HEK293 (cell line): Measurements from ENCODE around the gene TAF5.

Source experiments
- ATF2 ChIP-seq: fragments of 450-650 bp; formaldehyde crosslinking; IDR thresholded peaks from 2 replicates; pipeline ENCODE4 v1.5.1; 2016; ENCODE audit warnings: missing biosample characterization, missing genetic modification characterization, low read depth
- CTCF ChIP-seq: fragments of 450-650 bp; formaldehyde crosslinking; IDR thresholded peaks from 2 replicates; pipeline ENCODE4 v1.5.1; 2016; ENCODE audit warnings: missing biosample characterization, missing genetic modification characterization
- HIC1 ChIP-seq: fragments of 450-650 bp; formaldehyde crosslinking; IDR thresholded peaks from 2 replicates; pipeline ENCODE4 v1.5.1; 2016; ENCODE audit warnings: missing biosample characterization, missing genetic modification characterization
- KLF16 ChIP-seq: fragments of 450-650 bp; formaldehyde crosslinking; IDR thresholded peaks from 2 replicates; pipeline ENCODE4 v1.5.1; 2017; ENCODE audit warnings: missing biosample characterization, missing genetic modification characterization
- KLF7 ChIP-seq: fragments of 450-650 bp; formaldehyde crosslinking; IDR thresholded peaks from 2 replicates; pipeline ENCODE4 v1.5.1; 2016; ENCODE audit warnings: missing biosample characterization, missing genetic modification characterization, borderline replicate concordance
- OVOL3 ChIP-seq: fragments of 450-650 bp; formaldehyde crosslinking; IDR thresholded peaks from 2 replicates; pipeline ENCODE4 v1.5.1; 2016; ENCODE audit warnings: missing biosample characterization, missing genetic modification characterization
- PRDM4 ChIP-seq: fragments of 450-650 bp; formaldehyde crosslinking; IDR thresholded peaks from 2 replicates; pipeline ENCODE4 v1.5.1; 2017; ENCODE audit warnings: missing biosample characterization, missing genetic modification characterization
- PRDM6 ChIP-seq: fragments of 450-650 bp; formaldehyde crosslinking; IDR thresholded peaks from 2 replicates; pipeline ENCODE4 v1.5.1; 2017; ENCODE audit warnings: missing biosample characterization, missing genetic modification characterization
- ZBTB1 ChIP-seq: fragments of 450-650 bp; formaldehyde crosslinking; IDR thresholded peaks from 2 replicates; pipeline ENCODE4 v1.5.1; 2016; ENCODE audit warnings: missing biosample characterization, missing genetic modification characterization
- ZFP37 ChIP-seq: fragments of 450-650 bp; formaldehyde crosslinking; IDR thresholded peaks from 2 replicates; pipeline ENCODE4 v1.5.1; 2016; ENCODE audit warnings: missing biosample characterization, missing genetic modification characterization
- ZNF174 ChIP-seq: fragments of 450-650 bp; formaldehyde crosslinking; IDR thresholded peaks from 2 replicates; pipeline ENCODE4 v1.5.0; 2017; ENCODE audit warnings: missing biosample characterization, mild to moderate bottlenecking, missing genetic modification characterization
- ZNF280D ChIP-seq: fragments of 450-650 bp; formaldehyde crosslinking; IDR thresholded peaks from 2 replicates; pipeline ENCODE4 v1.5.1; 2016; ENCODE audit warnings: missing biosample characterization, missing genetic modification characterization
- ZNF302 ChIP-seq: fragments of 450-650 bp; formaldehyde crosslinking; IDR thresholded peaks from 2 replicates; pipeline ENCODE4 v1.5.1; 2016; ENCODE audit warnings: missing biosample characterization, missing genetic modification characterization, low read depth
- ZNF433 ChIP-seq: fragments of 450-650 bp; formaldehyde crosslinking; IDR thresholded peaks from 2 replicates; pipeline ENCODE4 v1.5.1; 2016; ENCODE audit warnings: missing biosample characterization, missing genetic modification characterization, low read depth
- ZNF449 ChIP-seq: fragments of 450-650 bp; formaldehyde crosslinking; IDR thresholded peaks from 2 replicates; pipeline ENCODE4 v1.5.1; 2017; ENCODE audit warnings: missing biosample characterization, mild to moderate bottlenecking, missing genetic modification characterization, moderate library complexity
- ZNF488 ChIP-seq: fragments of 450-650 bp; formaldehyde crosslinking; IDR thresholded peaks from 2 replicates; pipeline ENCODE4 v1.5.1; 2016; ENCODE audit warnings: missing biosample characterization, missing genetic modification characterization
- ZNF521 ChIP-seq: fragments of 450-650 bp; formaldehyde crosslinking; IDR thresholded peaks from 2 replicates; pipeline ENCODE4 v1.5.1; 2017; ENCODE audit warnings: missing biosample characterization, mild to moderate bottlenecking, missing genetic modification characterization
- ZNF600 ChIP-seq: fragments of 450-650 bp; formaldehyde crosslinking; IDR thresholded peaks from 2 replicates; pipeline ENCODE4 v1.5.1; 2016; ENCODE audit warnings: missing biosample characterization, missing genetic modification characterization
- ZNF624 ChIP-seq: fragments of 450-650 bp; formaldehyde crosslinking; IDR thresholded peaks from 2 replicates; pipeline ENCODE4 v1.5.1; 2017; ENCODE audit warnings: missing biosample characterization, missing genetic modification characterization
- ZNF626 ChIP-seq: fragments of 450-650 bp; sonication (Bioruptor Pico); formaldehyde crosslinking; IDR thresholded peaks from 2 replicates; pipeline ENCODE4 v1.5.1; 2018; ENCODE audit warnings: missing biosample characterization, missing genetic modification characterization, inconsistent platforms
- ZNF629 ChIP-seq: fragments of 450-650 bp; formaldehyde crosslinking; IDR thresholded peaks from 2 replicates; pipeline ENCODE4 v1.5.1; 2017; ENCODE audit warnings: missing biosample characterization, missing genetic modification characterization
- ZNF677 ChIP-seq: fragments of 450-650 bp; IDR thresholded peaks from 2 replicates; pipeline ENCODE4 v1.5.0; 2018; ENCODE audit warnings: missing biosample characterization, mild to moderate bottlenecking, missing genetic modification characterization, moderate library complexity
- ZNF837 ChIP-seq: fragments of 450-650 bp; formaldehyde crosslinking; IDR thresholded peaks from 2 replicates; pipeline ENCODE4 v1.5.1; 2016; ENCODE audit warnings: missing biosample characterization, missing genetic modification characterization

The TAF5 gene

GRCh38 chr10:103350517-103351260, 17.1 kb upstream of the TAF5 start, which contains the start of gene PCGF6 (continued):
- TF ChIP-seq CTCF (tag by site-specific recombination), result peak; percentile 40; the same call in 1 of the 2 replicates
- TF ChIP-seq ZNF624 (tag by site-specific recombination), result no peak
- TF ChIP-seq KLF7 (tag by site-specific recombination), result no peak
- no peak for TF ChIP-seq PRDM4 (tag by site-specific recombination)
- TF ChIP-seq HIC1 (tag by site-specific recombination), result 0 out of 2 replicates have a peak, but pooled peaks have one; percentile 36
- no peak; the same call in 1 of the 2 replicates for TF ChIP-seq ZNF629 (tag by site-specific recombination)
- TF ChIP-seq ZNF449, result peak; percentile 28
- no peak for TF ChIP-seq ZNF488
- TF ChIP-seq ZNF433 (tag by site-specific recombination), result no peak
- TF ChIP-seq ZNF302 (tag by site-specific recombination), result no peak
- TF ChIP-seq OVOL3, result no peak
- no peak for TF ChIP-seq ZNF837 (tag by site-specific recombination)
- no peak for TF ChIP-seq ZNF521 (tag by site-specific recombination)
- TF ChIP-seq KLF16, result no peak
- no peak for TF ChIP-seq ZNF677
- no peak for TF ChIP-seq ZNF626 (tag by site-specific recombination)
- no peak for TF ChIP-seq PRDM6
- TF ChIP-seq ZNF174 (tag by site-specific recombination), result no peak
- TF ChIP-seq ZBTB1 (tag by site-specific recombination), result no peak
- no peak for TF ChIP-seq ZNF280D
- TF ChIP-seq ATF2 (tag by site-specific recombination), result no peak
- peak; percentile 70; the same call in 1 of the 2 replicates for TF ChIP-seq ZNF600
- peak; percentile 58; the same call in 1 of the 2 replicates for TF ChIP-seq ZFP37
